ENCODE data around the gene NRP2. TPM values are rescaled to one million over a fixed set of nuclear protein-coding genes. Genes with fewer than 3 reads are reported as not detected.

Gene NRP2
- total and polyA plus RNA-seq, 2 of the 13 experiments (the other 11 are each of a cell fraction or from before 2014, with no cell fraction given) = 0.65 to 1.4 TPM

- TF ChIP-seq RERE (CRISPR knock-in tag; IDR thresholded peaks at IDR 0.05; ENCODE audit: low read depth) (no peak), ZNF263 (CRISPR knock-in tag; IDR thresholded peaks at IDR 0.05) (no peak)
- H3K9ac ChIP-seq (ENCODE audit: insufficient read depth, low read depth, low read length) = no peak overlapping the region
- H4K20me1 ChIP-seq (ENCODE audit: insufficient read depth, low read length) = no peaks in the 10 kb centered on the region
- DNase-seq (ENCODE audit: low spot score) = no peak
- H3K9me3 ChIP-seq (ENCODE audit: low read length) = no peaks in the 10 kb centered on the region
- ChIA-PET POLR2A (no interaction called here), CTCF (ENCODE audit: low intra/inter-chr PET ratio, low total read pairs) (no interaction called here)
- H3K27me3 ChIP-seq (ENCODE audit: control insufficient read depth in 1 of 2, insufficient read depth in 2 of 2, low read length in 2 of 2) = peaks cover 8 to 41% of the 10 kb centered on the region in 2 experiments
- H3K27ac ChIP-seq (ENCODE audit: extremely low read length, insufficient read depth, low read length) = no peak overlapping the region
- H3K79me2 ChIP-seq (ENCODE audit: insufficient read depth, low read length) = no peaks in the 10 kb centered on the region
- H3K36me3 ChIP-seq (replicated peaks in 1 of 2; ENCODE audit: control insufficient read depth in 1 of 2, insufficient read depth in 2 of 2, low read length in 2 of 2) = no peaks in the 10 kb centered on the region
- H3K4me1 ChIP-seq (ENCODE audit: insufficient read depth, low read length) = peaks cover 5% of the 10 kb centered on the region
- H3K4me2 ChIP-seq (ENCODE audit: low read depth, low read length) = 0 out of 2 replicates have a peak overlapping the region, but pooled peaks have one; percentile 75
- no peak for ATAC-seq
- intact Hi-C loops (cut with micrococcal nuclease; ENCODE audit: unreplicated experiment) (loop anchor here (10.0 kb wide), 1 partner anchor 1539 kb away; no protein-coding TSS in a partner anchor), in situ Hi-C loops (cut with HindIII; ENCODE audit: extremely low pct_ligation_motif_present, low pct_unique_long_range_greater_than_20kb) (no loop called here)
- H3K4me3 ChIP-seq (replicated peaks in 1 of 3; ENCODE audit: insufficient read depth in 1 of 3, low read depth in 2 of 3, low read length in 3 of 3) = no peak overlapping the region
- H2AFZ ChIP-seq (ENCODE audit: low read length) = no peak overlapping the region
- BruUV-seq (replicated peaks) = no TSS peak
- WGBS (ENCODE audit: low lambda C conversion rate) = 27% methylated on average over 10 of the region's 10 CpGs
- FAIRE-seq = no peak
Measured at GRCh38 chr2:205683502-205684367, 1.4 kb downstream of the NRP2 start.
